ENCODE measurements around the gene SOX10.

SOX10 gene

DNA sequence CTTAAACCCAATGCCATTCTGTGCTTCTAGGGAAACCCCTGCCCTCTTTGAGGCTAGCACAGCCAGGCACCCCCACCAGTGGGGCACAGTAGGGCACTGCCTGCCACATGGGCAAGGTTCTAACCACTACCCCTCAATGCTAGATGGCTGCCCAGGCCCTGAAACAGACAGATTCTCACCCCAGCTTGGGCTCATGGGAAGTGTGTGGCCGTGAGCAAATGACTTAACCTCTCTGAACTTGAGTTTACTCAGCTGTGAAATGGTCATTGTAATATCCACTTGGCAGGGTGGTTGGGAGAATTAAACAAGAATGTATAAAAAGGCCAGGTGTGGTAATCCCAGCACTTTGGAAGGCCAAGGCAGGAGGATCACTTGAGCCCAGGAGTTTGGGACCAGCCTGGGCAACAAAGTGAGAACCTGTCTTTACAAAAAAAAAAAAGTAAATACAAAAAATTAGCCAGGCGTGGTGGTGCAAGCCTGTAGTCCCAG is 53.4 kb downstream of the SOX10 start:
- no peak for DNase-seq (ENCODE audit: low read depth)
- H3K4me3 ChIP-seq (ENCODE audit: control insufficient read depth, low read depth, low read length) = no peak overlapping the region
- TF ChIP-seq, protein P1, sequence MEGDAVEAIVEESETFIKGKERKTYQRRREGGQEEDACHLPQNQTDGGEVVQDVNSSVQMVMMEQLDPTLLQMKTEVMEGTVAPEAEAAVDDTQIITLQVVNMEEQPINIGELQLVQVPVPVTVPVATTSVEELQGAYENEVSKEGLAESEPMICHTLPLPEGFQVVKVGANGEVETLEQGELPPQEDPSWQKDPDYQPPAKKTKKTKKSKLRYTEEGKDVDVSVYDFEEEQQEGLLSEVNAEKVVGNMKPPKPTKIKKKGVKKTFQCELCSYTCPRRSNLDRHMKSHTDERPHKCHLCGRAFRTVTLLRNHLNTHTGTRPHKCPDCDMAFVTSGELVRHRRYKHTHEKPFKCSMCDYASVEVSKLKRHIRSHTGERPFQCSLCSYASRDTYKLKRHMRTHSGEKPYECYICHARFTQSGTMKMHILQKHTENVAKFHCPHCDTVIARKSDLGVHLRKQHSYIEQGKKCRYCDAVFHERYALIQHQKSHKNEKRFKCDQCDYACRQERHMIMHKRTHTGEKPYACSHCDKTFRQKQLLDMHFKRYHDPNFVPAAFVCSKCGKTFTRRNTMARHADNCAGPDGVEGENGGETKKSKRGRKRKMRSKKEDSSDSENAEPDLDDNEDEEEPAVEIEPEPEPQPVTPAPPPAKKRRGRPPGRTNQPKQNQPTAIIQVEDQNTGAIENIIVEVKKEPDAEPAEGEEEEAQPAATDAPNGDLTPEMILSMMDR (IDR thresholded peaks at IDR 0.05; ENCODE audit: control insufficient read depth, insufficient read depth, low read depth, low read length, missing control alignments) = no peak

DNA sequence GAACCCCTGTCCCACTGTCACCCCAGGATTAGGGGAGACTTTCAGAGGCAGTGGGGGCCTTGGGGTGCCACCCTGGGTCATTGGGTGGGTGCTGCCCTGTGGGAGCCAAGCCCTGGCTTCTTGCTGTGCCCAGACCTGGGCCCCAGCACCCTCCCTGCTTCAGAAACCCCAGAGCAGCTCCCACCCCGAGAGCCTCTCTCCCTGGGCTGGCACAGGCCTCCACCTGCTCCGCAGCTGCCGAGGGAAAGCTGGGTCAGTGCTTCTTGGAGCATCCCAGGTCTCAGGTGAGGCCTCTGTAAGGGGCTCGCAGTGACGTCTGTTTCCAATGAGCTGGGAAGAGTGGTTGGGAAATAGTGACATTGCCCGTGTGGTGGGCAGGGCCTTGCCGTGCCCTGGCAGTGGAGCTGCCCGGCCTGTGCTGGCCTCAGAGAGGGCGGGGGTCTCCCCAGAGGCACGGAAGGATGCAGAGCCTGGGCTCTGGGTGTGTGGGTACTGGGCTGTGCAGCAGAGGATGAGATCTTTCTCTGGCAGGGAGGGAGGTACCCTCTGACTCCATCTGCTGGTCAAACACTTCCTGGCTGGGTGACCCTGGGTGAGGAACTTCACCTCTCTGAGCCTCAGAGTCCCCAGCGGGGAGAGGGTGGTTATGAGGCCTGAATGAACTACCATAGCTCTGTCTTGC is 53.9 kb downstream of the SOX10 start:
- no peak overlapping the region for H3K4me3 ChIP-seq (ENCODE audit: control insufficient read depth, low read depth, low read length)
- TF ChIP-seq, protein P1 (IDR thresholded peaks at IDR 0.05; ENCODE audit: control insufficient read depth, insufficient read depth, low read depth, low read length, missing control alignments) = peak; percentile 59
- DNase-seq (ENCODE audit: low read depth) = no peak

DNA sequence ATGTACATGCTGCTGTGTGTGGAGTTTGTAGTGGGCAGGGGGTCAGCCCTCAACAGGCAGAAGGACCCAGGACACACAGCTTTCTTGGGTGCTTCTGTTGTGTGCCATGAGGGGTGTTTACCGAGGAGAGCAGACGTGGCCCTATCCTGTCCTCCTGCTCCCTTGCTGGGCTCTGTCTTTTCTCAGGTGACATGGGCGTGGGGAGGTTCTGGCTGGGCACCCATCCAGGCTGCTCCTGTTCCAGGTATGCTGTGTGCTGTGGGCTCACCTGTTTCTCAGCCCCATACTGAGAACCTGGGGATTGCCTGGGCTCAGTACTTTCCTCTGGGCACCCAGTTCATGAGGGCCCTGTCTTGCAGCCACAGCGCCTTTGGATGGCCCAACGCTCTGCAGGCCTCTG is 55.0 kb downstream of the SOX10 start:
- H3K4me3 ChIP-seq (ENCODE audit: control insufficient read depth, low read depth, low read length) = no peak overlapping the region
- no peak for DNase-seq (ENCODE audit: low read depth)
- TF ChIP-seq, protein P1 (IDR thresholded peaks at IDR 0.05; ENCODE audit: control insufficient read depth, insufficient read depth, low read depth, low read length, missing control alignments) = no peak

DNA sequence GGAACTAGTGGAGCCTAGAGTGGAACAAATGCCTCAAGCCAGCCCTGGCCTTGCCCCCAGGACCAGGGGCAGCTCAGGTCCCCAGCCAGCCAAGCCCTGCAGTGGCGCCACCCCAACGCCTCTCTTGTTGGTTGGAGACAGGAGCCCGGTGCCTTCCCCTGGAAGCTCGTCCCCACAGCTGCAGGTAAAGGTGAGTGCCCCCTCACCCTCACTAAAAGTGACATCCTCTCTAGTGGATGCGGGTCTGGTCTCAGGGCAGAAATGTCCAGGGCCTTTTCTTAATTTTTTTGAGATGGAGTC is 56.8 kb downstream of the SOX10 start:
- no peak overlapping the region for H3K4me3 ChIP-seq (ENCODE audit: control insufficient read depth, low read depth, low read length)
- DNase-seq (ENCODE audit: low read depth) = no peak
- TF ChIP-seq, protein P1 (IDR thresholded peaks at IDR 0.05; ENCODE audit: control insufficient read depth, insufficient read depth, low read depth, low read length, missing control alignments) = no peak

DNA sequence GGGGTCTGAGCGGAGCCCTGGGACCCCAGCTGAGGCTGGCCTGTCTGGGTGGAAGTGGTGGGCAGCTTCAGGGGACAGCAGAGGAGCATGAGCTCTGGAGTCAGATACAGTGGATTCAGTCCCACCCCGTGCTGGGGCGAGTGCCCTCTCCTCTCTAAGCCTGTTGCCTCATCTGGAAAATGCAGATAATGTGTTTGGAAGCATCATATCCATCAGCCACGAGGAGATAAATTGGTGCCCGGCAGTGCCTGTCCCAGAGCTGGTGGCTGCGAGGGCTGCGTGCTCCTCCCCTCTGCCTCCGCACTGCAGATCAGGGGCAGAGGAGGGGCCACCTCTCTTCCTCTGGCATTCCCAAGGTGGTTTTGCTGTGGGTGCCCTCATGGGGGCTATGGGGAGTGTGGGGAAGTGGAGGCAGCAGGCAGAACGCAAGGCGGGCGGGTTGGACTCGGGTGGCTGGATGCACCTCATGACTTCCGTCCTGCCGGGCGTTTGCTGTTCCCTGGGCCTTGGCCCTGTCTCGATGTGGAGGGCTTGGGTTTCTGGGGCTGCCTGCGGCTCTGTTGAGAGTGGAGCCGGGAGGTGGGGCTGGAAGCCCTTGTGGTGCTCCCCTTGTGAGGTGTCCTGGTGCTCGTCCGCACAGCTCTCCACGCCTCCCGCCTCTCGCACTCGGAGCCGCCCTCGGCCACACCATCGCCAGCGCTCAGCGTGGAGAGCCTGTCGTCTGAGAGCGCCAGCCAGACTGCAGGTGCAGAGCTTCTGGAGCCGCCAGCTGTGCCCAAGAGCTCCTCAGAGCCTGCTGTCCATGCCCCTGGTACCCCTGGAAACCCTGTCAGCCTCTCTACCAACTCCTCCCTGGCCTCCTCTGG is 57.4 kb downstream of the SOX10 start:
- TF ChIP-seq, protein P1 (IDR thresholded peaks at IDR 0.05; ENCODE audit: control insufficient read depth, insufficient read depth, low read depth, low read length, missing control alignments) = no peak
- DNase-seq (ENCODE audit: low read depth) = no peak
- H3K4me3 ChIP-seq (ENCODE audit: control insufficient read depth, low read depth, low read length) = no peak overlapping the region

DNA sequence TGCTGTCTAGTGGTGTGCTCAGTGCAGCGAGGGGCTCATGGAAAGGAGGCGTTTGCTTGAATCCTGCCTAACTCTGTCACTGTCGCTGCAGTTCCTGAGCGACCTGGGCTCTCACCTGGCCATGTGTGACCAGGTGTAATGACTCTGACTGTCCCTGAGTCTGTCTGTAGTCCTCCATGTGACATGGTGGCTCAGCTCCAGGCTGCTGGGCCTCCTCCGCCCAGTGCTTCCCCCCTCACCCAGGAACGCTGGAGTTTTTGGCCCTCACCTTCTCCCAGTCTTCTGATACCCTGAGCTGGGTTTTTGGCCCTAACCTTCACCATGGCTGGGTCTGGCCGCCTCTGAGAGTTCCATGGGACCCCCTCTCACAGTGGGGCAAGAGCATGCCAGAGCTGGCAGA is 58.0 kb downstream of the SOX10 start:
- TF ChIP-seq, protein P1 (IDR thresholded peaks at IDR 0.05; ENCODE audit: control insufficient read depth, insufficient read depth, low read depth, low read length, missing control alignments) = no peak
- DNase-seq (ENCODE audit: low read depth) = no peak

More for the DNA sequence above, 58.0 kb downstream of the SOX10 start:
- no peak overlapping the region for H3K4me3 ChIP-seq (ENCODE audit: control insufficient read depth, low read depth, low read length)
